ENCODE data around the gene BICD1. TPM values are rescaled to one million over a fixed set of nuclear protein-coding genes. Genes with fewer than 3 reads are reported as not detected.
A peak's percentile ranks its signal among the peaks of the same experiment; 100 is the strongest.

BICD1 gene
- total RNA-seq, 1 donor from 2014 or later, result 12.8 TPM

GRCh38 chr12:32334371-32334777 lies 227.7 kb downstream of the BICD1 start:
- no peak for DNase-seq (ENCODE audit: low read depth in 2 of 2)

- no peak for DNase-seq (ENCODE audit: low read depth in 2 of 2)
Measured at GRCh38 chr12:32336261-32336660, 229.6 kb downstream of the BICD1 start.

- no peak for DNase-seq (ENCODE audit: low read depth in 2 of 2)
Measured at GRCh38 chr12:32343496-32343895, 236.8 kb downstream of the BICD1 start.

GRCh38 chr12:32344047-32344446 lies 237.4 kb downstream of the BICD1 start:
- DNase-seq (ENCODE audit: low read depth in 2 of 2), result no peak

- DNase-seq (ENCODE audit: low read depth in 2 of 2), result no peak
Measured at GRCh38 chr12:32353540-32353939, 246.9 kb downstream of the BICD1 start.

- no peak for DNase-seq (ENCODE audit: low read depth in 2 of 2)
Measured at GRCh38 chr12:32357601-32358249, 251.1 kb downstream of the BICD1 start.

- no peak for DNase-seq (ENCODE audit: low read depth in 2 of 2)
Measured at GRCh38 chr12:32360956-32361355, 254.3 kb downstream of the BICD1 start.

- no peak for DNase-seq (ENCODE audit: low read depth in 2 of 2)
Measured at GRCh38 chr12:32362892-32363291, 256.2 kb downstream of the BICD1 start.

- DNase-seq (ENCODE audit: low read depth in 2 of 2), result peak; percentile 61 to 82
Measured at GRCh38 chr12:32365473-32366064, 258.9 kb downstream of the BICD1 start.

GRCh38 chr12:32366714-32367113 lies 260.1 kb downstream of the BICD1 start:
- no peak for DNase-seq (ENCODE audit: low read depth in 2 of 2)

- DNase-seq (ENCODE audit: low read depth in 2 of 2), result no peak
Measured at GRCh38 chr12:32367381-32367780, 260.7 kb downstream of the BICD1 start.

GRCh38 chr12:32369202-32369601 lies 262.6 kb downstream of the BICD1 start:
- DNase-seq (ENCODE audit: low read depth in 2 of 2), result no peak

- DNase-seq (ENCODE audit: low read depth in 2 of 2), result no peak
Measured at GRCh38 chr12:32377344-32378055, 270.9 kb downstream of the BICD1 start.

- DNase-seq (ENCODE audit: low read depth in 2 of 2), result no peak
Measured at GRCh38 chr12:32379213-32379612, 272.6 kb downstream of the BICD1 start.

- DNase-seq (ENCODE audit: low read depth in 2 of 2), result no peak
Measured at GRCh38 chr12:32379667-32380066, 273.0 kb downstream of the BICD1 start.

- no peak for DNase-seq (ENCODE audit: low read depth in 2 of 2)
Measured at GRCh38 chr12:32382226-32382625, 275.6 kb downstream of the BICD1 start.

GRCh38 chr12:32390572-32391219 lies 284.0 kb downstream of the BICD1 start:
- peak; percentile 15 to 39 for DNase-seq (ENCODE audit: low read depth in 2 of 2)

GRCh38 chr12:32395026-32395425 lies 288.4 kb downstream of the BICD1 start:
- DNase-seq (ENCODE audit: low read depth in 2 of 2), result no peak

GRCh38 chr12:32397696-32398095 lies 291.0 kb downstream of the BICD1 start:
- DNase-seq (ENCODE audit: low read depth in 2 of 2), result no peak

- no peak for DNase-seq (ENCODE audit: low read depth in 2 of 2)
Measured at GRCh38 chr12:32398181-32398580, 291.5 kb downstream of the BICD1 start.

GRCh38 chr12:32398816-32399369 lies 292.2 kb downstream of the BICD1 start:
- no peak for DNase-seq (ENCODE audit: low read depth in 2 of 2)

Measured in dermis microvascular lymphatic vessel endothelial cell (primary cell).